HG03571 (cell line): Measurements from ENCODE around the gene POP5.
"Not testable (repeated sequence)": the region's sequence is repeated elsewhere in the genome, so short reads cannot be mapped to it uniquely, and the experiment has no call there.

ENCODE experiments used
- ATAC-seq: cut with Tn5 transposase; IDR thresholded peaks from one replicate; pipeline ENCODE4 v1.9.1; 2021; ENCODE audit not compliant: unreplicated experiment

POP5 gene, protein sequence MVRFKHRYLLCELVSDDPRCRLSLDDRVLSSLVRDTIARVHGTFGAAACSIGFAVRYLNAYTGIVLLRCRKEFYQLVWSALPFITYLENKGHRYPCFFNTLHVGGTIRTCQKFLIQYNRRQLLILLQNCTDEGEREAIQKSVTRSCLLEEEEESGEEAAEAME

DNA sequence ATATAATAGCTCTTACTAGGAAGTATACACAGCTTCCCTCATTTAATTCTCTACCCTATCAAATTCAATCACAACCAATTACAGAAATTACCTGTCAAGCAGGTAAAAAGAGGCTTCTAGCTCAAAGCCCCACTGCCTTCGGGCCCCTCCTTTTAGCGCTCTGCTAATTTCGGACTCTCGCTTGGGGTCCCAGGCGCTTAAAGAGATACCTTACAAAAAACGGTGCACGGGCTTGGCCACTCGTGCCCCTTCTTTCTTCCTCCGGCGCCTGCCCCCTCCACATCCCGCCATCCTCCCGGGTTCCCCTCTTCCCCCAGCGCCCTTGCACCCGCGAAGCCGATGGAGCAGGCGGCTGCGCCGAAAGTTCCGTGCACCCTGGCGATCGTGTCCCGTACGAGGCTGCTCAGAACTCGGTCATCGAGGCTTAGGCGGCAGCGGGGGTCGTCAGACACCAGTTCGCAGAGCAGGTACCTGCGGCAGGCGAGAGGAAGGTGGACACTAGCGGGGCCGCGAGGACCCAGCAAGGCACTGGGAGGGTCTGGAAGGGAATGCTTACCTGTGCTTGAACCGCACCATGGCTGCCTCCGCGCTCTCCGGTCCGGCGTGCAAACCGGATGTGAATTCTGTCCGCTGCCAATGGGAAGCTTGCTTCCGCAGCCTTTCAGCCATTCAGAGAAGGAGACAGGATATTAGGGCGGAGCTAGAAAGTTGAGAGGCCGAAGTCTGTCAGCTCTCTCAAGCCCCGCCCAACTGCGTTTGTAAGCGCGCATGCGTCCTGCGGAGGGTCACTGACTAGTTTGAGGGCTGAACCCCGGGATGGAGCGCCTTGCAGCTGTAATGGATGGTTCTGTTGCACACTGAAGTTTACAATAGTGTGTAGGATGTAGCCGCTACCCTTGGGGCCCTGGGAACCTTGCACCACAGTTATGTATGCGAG is at the start of gene POP5:
POP5 (minus strand) TSS at position 616 of the 937 bp plus-strand sequence; CDS start at position 576, 40 bp downstream.
- ATAC-seq: peak; percentile 80

DNA sequence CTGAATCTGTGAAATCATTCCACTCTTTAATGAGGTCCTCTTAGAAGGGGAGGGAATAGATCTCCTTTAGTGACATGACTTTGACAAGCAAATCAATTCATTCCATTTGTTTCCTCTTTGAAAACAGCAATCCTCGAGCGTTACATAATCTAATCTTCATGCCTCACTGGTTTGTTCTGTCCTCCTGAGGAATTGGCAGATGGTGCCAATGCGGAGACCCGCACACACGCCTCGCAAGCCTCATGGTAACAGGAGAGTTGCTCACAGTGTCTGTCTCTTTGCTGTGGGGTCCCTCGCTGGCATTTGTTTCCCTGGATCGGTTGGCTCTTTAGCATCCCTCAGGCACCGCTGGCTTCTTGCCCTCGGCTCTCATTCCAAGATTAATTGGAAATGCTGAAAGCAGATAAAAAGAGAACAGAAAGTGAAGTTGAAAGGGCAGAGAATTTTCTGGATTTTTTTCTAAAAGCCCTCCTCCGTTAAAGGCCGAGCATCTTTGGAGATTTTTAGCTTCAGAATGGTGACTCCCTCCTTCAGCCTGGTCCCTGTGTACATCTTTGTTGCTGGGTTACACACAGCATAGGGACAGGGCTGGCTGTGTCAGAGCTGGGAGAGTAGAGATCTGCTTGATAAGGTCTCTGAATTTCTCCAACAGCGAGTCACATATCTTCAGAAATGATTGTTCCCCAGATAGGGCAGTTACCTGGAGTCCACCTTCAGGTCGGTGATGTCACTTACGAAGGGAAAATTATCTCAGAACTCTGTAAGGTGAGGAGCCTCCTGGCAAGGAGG is 49.1 kb upstream of the POP5 start:
- ATAC-seq: no peak

DNA sequence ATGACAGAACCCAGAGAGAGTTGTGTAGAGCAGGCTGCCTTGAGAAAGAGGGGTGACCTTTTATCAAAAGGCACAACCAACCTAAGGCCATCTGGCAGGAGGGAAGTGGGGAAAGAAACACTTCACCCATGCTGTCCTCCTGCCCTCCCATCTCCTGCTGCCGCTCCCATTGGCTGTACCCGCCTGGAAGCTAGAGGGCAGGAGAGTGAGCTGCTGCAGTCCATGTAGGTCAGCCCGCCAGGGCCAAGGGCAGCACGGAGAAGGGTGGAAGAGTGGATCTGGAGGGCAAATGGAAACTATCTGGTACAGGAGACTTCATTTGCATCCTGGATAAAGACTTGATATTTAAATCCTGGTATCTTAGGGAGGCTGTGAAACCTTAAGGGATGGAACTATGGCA is 47.7 kb upstream of the POP5 start:
- ATAC-seq: no peak

DNA sequence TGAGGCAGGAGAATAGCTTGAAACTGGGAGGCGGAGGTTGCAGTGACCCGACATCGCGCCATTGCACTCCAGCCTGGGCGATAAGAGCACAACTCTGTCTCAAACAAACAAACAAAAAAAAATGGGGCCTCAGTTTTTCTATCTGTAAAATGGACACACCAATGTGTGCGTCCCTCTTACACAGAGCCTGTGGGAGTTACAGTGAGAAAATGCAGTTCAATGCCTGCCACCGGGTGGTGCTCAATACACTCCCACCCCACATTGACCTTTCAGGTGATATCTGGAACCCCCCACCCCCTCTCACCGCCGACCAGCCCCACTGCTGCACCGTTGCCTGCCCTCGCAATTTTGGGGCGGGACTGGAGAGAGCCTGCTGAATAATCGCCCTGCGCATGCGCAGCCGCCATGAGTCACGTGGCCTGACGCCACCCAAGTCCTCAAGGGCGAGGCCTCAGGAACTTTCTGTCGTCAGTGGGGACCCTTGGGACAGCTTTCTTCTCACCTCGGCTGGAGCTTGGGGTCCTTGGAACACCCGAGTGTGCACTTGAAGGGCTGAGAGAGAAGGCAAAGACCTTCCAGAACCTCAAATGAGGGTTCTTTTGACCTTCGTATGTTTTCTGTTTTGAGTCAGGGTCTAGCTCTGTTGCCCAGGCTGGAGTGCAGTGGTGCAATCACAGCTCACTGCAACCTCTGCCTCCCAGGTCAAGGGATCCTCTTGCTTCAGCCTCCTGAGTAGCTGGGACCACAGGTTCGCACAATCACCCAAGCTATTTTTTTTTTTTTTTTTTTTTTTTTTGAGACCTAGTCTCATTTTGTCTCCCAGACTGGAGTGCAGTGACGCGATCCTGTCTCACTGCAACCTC is 44.6 kb upstream of the POP5 start:
- no peak for ATAC-seq

DNA sequence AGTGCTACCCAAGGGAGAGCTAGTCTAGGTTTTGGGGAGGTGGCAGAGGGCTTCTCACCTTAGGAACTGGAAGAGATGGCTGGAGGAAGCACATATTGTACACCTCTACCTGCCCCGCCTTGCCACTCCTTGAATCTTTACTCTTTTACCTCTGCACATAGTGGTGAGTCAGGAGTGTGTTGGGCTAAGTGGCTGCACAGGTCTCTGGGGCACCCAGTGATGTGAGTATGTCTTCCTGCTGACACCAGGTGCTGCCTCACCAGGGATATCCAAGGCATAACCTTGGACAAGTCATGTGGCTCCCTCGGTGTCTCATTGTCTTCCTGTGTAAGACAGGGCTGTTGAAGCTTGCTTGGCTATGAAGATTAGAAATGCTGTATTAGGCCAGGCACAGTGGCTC is 39.4 kb upstream of the POP5 start:
- ATAC-seq: no peak

DNA sequence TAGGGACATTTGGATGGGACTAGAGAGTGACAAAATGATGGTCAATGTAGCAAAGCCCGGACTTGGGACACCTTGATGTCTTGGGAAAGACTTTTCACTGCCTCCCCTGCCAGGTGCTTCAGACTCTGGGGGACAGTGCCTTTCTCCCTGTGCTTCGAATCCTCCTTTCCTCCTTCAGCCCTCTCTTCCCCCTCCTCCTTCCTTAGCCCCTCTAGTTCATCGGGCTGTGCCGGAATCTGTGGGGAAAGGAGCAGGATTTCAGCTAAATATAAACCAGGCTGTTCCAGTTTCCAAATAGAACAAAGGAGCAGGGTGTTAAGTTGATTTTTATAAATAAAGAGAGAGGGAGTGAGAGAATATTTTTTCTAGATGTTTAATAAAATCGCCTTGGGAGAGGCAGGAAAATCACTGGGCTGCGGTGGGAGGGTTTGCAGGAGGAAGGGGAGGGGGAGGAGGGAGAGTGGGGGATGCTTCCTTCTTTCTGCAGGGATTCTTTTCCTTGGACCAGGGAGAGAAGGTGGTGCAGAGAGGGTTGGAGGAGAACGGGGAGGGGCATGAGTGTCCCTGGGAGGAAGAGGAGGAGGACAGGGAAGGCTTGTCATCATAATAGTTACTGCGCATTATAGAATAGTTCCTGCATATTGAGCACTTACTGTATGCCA is 37.9 kb upstream of the POP5 start:
- no peak for ATAC-seq

DNA sequence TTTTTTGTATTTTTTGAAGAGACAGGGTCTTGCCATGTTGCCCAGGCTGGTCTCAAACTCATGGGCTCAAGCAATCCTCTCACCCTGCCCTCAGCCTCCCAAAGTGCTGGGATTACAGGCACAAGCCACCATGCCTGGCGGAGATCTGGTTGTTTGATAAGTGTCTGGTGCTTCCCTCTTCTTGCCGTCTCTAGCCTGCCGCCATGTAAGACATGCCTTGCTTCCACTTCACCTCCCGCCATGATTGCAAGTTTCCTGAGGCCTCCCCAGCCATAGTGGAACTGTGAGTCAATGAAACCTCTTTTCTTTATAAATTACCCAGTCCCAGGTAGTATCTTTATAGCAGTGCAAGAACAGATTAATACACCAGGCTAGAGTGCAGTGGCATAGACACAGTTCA is 36.6 kb upstream of the POP5 start:
- not testable (repeated sequence) for ATAC-seq

DNA sequence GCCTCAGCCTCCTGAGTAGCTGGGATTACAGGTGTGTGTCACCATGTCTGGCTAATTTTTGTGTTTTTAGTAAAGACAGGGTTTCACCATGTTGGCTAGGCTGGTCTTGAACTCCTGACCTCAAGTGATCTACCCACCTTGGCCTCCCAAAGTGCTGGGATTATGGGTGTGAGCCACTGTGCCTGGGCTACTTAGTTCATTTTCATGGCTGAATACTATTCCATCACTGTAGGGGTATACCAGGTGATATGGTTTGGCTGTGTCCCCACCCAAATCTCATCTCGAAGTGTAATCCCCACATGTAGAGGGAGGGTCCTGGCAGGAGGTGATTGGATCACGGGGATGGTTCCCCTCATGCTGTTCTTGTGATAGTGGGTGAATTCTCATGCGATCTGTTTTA is 36.0 kb upstream of the POP5 start:
- not testable (repeated sequence) for ATAC-seq

DNA sequence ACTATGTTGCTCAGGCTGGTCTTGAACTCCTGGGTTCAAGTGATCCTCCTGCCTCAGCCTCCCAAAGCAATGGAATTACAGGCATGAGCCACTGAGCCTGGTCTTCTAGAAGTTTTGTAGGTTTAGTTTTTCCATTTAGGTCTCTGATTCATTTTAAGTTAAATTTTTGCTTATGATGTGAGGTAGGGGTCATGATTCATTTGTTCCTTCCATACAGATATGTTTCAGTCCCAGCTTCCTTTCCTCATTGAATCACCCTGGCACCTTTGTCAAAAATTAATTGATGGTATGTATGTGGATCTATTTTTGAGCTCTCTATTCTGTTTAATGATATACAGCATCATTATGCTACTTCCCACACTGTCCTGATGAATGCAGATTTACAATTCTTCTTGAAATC is 33.6 kb upstream of the POP5 start:
- no peak for ATAC-seq

DNA sequence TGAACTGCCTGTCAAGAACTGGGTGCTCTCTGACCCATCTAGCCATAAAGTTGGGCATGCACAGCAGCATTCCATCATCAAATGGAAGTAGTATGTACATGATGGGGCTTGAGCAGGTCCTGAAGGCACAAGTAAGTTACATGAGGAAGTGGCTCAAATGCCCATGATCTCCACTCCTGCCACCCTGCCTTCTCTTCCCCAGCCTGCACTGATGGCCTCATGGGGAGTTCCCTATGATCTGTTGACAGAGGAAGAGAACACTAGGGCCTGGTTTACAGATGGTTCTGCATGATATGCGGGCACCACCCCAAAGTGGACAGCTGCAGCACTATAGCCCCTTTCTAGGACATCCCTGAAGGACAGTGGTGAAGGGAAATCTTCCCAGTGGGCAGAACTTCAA is 30.3 kb upstream of the POP5 start:
- not testable (repeated sequence) for ATAC-seq

DNA sequence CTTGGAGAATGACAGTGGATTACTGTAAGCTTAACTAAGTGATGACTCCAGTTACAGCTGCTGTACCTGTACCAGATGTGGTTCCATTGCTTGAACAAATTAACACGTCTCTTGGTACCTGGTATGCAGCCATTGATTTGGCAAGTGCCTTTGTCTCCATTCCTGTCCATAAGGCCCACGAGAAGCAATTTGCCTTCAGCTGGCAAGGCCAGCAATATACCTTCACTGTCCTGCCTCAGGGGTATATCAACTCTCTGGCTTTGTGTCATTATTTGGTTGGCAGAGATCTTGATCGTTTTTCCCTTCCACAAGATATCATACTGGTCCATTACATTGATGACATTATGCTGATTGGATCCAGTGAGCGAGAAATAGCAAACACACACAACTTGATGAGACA is 29.4 kb upstream of the POP5 start:
- no peak for ATAC-seq

DNA sequence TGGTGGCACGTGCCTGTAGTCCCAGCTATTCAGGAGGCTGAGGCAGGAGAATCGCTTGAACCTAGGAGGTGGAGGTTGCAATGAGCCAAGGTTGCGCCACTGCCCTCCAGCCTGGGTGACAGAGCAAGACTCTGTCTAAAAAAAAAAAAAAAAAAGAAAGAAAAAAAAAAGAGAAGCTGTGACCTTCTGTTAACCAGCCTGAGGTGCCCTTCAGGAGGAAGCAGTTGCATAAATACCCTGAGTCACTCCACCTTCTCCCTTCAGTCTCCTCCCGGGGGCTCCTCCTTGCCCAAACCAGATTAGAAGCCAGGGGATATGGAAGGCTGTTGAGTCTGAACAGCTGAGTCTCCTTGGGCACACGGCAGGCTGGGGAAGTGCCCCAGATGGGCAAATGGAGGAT is 21.2 kb upstream of the POP5 start:
- ATAC-seq: not testable (repeated sequence)

DNA sequence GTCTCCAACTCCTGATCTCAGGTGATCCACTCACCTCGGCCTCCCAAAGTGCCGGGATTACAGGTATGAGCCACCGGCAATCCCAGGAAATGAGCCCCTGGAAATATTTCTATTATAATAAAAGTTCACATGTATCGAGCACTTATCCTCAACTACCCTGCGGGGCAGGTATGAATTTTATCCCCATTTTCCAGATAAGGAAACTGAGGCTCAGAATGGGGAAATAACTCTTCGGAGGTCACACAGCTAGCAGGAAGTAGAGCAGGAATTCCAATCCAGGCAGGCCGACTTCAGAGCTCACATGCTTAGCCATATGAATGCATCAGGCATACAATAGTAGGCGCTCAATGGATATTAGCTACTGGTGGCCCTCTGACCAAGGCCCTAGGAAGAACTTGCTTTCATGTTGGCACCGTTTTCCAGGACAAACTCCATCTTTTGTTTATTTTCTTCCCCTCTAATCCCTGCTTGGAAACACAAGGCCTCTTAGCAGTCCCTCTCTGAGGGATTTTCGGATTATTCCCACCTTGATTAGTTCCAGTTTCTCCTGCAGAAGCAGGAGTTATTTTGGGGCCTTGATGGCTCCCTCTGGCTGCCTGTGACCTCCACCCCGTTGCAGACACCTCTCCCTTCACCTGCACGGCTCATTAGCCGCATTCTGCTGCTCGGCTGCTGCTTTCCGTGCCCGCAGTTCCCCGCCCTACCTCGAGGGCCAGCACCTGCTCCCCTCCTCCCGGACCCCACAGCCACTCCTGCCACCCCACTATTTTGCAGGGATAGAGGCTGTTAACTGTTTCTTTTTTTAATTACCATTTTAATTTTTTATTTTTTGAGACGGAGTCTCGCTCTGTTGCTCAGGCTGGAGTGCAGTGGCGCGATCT is 18.7 kb upstream of the POP5 start:
- ATAC-seq: no peak

DNA sequence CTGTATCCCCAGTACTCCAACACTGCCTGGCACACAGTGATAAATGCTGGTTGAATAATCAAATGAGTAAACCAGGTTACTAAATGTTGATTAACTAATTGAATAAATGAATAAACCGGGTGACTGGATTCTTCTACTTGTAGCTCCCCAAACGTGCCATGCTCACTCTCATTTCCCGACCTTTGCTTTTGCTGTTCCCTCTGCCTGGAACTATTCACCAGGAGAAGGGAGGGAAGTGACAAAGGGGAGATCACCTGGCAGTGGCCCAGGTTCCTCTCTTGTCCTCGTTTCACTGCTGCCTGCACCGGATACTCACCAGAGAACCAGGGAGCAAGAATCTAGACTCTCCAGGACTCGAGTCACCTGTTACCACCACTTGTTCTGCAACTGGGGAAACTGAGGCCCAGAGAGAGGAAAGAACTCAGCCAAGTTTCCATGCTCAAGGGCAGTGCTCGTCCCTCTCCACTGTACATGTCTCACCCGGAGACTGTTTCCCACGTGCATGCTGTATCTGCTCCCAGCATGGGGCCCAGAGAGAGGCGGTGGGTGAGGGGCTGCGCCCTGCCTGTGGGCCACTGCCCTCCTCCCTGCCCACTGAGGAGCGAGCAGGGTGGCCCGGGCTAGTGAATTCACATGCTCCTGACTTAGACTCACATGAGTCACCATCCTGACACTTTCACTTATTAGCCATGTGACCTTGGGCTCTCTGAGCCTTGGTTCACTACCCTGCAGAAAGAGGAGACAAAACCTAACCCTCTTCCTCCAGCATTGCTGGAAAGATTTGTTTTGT is 17.7 kb upstream of the POP5 start:
- no peak for ATAC-seq

DNA sequence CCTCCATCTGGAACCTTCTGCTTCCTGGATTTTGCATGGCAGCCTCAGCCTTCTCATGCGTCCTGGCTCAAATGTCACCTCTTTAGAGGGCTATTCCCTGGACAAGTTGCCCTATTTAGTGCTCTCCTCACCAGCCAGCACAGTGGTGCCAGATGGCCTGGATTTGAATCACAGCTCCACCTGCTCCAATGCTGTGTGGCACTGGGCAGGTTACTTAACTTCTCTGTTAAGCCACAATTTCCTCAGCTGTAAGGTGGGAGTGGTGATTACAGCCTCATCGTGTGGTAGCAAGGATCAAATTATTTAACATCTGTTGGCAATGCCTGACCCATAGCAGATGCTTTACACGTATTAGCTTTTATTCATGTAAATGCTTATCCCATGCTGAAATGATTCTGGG is 16.7 kb upstream of the POP5 start:
- no peak for ATAC-seq

DNA sequence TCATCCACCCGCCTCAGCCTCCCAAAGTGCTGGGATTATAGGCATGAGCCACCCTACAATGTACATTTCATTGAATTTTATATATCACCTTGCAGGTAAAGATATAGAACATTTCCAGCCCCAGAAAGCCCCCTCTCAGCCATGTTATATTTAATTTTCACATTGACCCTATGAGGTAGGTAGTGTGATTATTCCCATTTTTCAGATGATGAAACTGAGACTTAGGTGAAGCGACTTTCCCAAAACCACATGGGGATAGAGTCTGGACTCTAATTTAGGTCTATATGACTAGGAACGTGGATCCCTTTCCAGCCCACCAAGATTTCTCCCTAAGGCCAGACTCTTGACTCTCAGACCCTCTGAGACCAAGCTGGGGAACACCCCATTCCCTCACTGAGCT is 15.7 kb upstream of the POP5 start:
- ATAC-seq: no peak

DNA sequence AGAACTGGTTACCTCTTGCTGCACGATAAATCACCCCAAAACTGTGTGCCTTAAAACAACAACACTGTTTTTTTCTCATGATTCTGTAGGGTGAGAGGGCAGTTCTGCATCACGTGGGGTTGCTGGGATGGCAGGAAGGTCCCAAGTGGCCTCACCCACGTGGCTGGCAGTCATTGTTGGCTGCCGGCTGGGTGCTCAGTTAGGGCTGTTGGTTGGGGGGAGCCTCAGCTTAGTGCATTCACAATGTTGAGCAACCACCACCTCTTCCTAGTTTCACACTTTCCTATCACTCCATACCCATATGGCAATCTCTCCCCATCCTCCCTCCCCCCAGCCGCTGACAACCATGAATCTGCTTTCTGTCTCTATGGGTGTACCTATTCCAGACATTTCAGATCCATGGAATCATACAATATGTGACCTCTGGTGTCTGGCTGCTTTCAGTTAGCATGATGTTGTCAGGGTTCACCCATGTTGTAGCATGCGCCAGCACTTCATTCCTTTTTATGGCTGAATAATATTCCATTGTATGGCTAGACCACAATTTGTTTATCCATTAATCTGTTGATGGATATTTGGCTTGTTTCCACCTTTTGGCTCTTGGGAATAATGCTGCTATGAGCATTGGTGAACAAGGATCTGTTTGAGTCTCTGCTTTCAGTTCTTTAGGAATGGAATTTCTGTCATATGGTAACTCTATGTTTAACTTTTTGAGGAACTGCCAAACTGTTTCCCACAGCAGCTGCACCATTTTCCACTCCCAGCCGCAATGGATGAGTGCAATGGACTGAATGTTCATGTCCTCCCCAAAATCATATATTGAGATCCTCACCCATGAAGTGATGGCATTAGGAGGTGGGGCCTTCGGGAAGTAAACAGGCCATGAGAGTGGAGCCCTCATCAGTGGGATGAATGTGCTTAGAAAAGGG is 11.2 kb upstream of the POP5 start:
- no peak for ATAC-seq
